HG03342 (cell line): ENCODE data around the gene CELF4.

Source experiments
- ATAC-seq: cut with Tn5 transposase; IDR thresholded peaks from one replicate; pipeline ENCODE4 v1.9.1; 2021; ENCODE audit warnings: mild to moderate bottlenecking, moderate library complexity; ENCODE audit not compliant: unreplicated experiment

The CELF4 gene

DNA sequence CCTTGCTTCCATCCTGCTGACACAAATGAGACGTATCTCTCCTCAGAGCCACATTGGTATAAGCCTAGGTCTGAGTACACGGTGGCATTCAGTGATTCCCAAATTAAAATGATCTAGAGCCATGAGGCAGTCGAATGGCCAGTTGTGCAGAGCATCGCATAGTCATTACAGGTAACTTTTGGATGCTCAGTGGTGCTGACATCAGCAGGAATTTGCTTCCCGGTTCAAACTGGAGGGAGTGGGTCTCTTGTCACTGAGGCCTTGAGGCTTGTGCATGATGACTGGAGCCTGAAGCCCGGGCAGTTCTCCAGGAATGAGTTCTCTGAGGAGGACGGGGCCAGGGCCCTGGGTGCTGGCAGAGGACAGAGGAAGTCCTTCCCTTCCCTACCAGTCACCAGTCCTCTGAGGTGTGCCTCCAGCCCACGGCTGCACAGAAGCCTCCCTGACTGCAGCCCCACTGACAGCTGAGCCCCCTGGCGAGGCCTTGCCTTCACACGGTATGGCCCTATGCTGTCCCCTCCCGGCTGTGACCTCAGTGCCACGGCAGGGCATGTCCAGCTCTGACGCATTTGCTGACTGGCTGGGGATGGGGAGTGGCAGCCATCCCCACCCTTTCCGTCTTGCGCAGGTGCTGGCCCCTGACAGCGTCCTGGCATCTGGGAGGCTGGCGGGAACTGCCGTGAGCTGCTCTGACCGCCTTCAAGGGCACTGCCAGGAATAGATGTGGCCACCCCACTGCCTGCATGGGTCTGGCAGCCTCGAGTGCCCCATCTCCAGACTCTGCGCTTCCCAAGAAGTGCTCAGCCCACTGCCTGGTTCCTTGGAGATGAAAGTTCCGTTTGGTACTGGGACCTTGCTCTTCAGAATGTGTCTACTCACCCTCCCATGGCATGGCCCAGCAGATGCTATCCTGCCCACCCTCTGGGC is 117.4 kb downstream of the CELF4 start:
- no peak for ATAC-seq

DNA sequence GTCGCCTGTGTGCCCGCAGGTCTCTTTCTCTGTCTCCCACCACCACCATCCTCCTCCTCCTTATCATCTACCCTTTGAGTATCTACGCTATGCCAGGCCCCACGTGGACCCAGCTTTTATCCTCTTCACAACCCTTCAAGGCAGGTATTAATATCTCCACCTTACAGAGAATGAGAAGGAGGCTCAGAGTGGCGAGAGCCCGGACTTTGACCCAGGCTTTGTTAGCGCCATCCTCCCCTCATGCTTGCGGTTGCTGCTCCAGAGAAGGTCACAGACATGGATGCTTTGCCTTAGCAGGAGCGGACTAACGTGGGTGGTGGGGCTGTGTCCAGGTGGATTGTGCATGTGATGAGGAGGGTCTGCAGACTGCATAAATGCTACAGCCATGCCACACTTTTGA is 119.8 kb downstream of the CELF4 start:
- ATAC-seq: no peak

DNA sequence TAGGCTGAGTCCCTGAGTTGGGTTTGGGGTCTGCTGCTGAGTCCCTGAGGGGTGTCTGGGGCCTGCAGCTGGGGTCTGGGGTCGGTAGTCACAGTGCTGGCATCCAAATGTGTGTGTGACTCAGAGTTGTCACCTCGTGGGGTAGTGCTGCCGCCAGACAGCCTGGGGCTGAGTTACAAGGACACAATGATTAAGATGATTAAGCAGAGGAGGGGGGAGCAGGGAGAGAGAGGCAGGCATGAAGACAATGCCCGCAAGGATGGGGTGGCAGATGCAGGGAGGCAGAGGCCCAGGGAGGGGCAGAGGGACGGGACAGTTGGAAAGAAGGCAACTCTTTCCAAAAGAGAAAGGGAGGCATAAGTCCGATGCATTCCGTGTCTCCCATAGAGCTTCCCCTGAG is 120.2 kb downstream of the CELF4 start:
- no peak for ATAC-seq

DNA sequence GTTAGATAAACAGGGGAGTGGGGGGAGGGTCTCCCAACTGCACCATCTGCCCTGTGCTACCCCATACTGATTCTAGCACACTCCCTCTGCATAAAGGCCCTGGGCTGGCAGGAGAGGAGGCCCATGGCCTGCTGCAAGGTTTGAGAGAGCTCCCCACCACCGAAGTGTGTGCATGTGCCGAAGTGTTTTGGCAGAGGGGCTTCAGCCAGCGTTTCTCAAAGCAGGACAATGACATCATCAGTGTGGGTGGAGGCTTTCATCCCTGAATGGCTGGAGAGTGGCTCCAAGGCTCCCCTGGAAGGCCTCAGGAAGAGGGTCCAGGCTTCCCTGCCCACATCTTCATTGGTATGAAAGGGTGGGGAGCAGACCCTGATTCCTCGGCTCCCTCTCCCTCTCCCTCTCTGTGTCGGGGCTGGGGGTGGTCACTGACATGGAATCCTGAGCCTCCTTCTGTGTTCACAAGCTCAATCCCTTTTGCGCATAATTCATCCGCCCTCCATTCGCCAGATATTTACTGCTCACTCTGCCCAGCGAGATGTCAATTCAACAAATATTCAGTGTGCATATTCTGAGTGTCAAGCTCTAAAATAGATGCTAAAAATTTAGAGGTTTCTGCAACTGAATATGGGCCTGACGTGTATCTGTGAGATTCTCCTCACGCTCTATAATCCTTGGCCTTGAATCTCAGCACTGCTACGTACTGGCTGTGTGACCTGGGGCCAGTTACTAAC is 122.1 kb downstream of the CELF4 start:
- ATAC-seq: no peak

DNA sequence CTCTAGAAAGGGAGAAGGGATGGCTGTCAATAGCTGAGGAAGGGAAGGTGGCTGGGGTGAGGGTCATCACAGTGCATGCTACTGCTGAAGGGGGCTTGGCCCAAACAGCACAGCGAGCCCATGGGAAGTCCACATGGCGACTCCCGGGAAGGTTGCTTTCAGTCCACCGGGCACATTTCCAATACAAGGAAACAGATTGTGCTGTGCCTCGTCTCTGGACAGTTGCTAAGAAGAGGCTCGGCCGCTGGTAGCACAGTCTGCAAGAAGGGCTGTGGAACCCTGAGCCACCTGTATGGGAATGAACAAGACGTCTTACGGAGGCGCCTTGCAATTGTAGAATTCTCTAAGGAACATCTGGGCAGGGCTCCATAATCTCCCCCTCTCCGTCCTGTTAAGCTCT is 123.1 kb downstream of the CELF4 start:
- no peak for ATAC-seq

DNA sequence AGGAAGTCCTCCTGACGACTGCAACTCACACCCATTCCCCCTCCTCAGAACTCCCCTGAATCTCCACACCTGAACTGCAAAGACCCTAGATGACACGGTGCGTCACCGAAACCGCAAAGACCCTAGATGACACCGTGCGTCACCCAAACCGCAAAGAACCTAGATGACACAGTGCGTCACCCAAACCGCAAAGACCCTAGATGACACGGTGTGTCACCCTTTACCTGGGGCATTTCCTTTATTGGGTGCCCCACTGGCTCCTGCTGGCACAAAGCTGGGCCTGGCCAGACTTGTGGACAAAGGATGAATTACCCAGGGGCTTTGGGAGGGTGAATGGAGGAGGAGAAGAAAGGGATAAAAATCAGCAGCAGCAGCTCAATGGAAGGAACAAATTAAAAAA is 123.8 kb downstream of the CELF4 start:
- no peak for ATAC-seq

DNA sequence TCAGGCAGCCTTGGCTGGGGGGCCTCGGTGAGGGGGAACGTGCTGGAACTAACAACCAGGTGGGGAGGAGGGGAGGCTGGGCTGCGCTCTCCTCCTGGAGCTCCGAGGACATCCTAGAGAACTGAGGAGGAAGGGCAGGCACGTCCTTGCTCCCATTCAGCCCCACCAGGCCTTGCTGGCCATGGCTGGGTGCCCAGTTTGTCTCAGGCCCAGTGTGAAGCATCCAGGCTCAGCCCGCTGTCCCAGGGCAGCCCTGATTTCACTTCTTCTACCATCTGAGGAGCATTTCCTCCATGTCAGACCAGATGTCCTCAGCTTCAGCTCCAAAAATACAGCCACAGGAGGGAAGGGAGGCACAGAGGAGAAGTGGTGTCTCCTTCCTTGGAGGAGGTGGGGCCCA is 125.4 kb downstream of the CELF4 start:
- ATAC-seq: no peak

DNA sequence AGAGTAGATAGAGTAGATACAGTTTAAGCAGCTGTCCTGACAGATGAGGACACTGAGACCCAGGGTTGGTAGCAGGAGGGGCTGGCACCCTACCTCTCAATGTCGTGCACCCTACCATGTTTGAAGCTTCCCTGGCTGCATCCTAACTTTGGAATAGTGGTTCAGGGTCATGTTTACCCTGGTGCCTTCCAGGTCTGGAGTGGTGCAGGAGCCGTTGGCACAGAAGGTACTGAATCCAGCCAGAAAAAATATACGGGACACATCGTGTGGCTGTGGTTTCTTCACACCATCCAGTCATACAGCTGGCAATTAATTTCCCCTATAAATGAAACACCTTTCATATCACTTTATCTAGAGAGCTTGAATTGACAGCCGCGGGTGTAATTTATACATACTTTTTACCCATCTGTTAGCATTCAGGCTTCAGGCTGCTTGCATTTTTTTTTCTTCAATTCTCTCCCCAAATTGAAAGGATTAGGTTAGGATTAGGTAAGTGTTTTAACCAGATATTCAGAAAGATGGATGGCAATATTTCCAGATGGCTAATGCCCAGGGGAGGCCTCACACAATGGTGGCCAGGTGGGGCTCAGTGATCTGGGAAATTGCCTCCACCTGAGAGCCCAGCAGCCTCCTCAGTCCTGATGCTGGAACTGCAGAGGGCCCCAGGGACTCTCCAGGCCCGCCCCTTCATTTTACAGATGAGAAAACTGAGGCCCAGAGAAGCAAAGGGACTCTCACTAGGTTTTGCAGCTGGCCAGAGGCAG is 127.0 kb downstream of the CELF4 start:
- no peak for ATAC-seq

DNA sequence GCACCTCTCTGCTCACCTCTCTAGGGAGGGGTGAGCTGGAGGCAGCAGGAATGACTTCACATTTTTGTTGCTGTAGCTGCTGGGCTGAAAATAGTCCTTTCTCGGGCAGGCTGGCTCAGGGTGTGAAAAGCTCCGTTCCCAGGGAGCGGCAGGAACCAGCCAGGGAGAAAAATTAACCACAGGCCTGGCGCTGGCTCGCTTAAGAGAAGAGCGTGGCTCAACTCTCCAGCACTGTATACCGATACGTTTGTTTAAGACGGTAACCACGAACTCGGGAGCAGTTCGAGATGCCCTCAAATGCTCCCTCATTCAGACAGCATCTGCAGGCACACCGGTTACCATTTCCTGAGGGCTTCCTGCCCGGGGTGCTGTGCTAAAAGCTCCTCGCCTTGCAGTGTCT is 129.6 kb downstream of the CELF4 start:
- no peak for ATAC-seq

DNA sequence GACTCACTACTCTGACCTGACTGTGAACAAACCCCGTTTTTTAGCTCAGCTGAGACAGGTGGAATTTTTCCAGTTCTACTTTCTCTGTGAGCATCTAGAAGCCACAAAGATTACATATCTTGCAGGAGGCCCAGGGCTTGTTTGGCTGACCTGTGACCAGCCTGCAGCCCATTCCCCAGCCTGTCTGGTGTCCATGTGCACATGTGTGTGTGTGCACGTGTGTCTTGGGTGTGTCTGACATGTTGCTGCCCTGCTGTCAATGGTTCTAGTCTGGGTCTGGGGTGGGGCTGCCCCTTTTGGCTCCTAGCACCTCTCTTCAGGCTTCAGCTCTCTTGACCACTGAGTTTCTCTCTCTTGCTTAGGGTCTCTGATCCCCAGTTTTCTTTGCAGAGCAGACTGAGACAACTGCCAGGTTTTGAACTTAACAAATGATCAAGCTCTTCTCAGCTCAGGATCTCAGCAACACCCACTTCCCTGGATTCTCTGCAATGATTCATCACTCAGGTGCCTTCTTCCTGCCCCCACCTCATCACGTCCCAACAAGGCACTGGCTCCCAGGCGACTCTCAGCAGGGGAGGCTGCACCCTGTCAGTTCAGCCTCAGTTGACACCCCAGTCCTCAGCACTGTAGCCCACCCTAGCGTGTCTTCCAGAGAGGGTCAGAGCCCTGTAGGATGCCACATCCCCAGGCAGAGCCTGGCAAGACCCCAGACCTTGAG is 130.3 kb downstream of the CELF4 start:
- no peak for ATAC-seq

DNA sequence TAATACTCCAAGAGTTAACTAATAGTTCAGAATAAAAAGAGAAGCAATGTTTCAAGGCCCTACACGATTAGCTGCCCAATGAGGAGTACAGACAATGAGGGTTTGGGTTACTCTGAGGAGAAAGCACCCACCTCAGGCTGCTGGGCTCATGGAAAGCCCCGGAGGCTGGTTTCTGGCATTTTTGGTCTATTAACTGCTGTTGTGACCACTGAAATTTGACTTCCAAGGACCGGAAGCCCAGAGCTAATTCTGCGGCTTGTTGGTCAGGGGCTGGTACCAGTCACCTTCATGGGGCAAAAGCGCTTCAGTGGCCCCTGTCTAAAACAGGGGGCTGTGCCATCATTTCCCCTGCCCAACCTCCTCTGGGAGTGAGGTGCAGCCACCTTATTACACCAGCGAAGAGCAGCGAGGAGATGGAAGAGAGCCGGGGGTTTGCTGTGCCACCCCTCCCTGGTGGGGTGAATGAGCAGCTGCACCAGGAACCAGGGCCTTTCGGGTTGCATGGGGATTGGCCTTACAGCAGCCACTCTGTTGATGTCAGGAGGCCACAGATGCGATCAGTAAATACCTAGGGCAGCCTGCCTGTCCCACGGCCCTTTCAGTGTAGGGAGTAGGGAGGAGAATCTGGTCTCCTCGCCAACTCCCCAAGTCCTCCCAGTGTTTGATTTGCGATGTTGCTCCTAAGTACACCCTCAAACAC is 131.3 kb downstream of the CELF4 start:
- ATAC-seq: no peak

DNA sequence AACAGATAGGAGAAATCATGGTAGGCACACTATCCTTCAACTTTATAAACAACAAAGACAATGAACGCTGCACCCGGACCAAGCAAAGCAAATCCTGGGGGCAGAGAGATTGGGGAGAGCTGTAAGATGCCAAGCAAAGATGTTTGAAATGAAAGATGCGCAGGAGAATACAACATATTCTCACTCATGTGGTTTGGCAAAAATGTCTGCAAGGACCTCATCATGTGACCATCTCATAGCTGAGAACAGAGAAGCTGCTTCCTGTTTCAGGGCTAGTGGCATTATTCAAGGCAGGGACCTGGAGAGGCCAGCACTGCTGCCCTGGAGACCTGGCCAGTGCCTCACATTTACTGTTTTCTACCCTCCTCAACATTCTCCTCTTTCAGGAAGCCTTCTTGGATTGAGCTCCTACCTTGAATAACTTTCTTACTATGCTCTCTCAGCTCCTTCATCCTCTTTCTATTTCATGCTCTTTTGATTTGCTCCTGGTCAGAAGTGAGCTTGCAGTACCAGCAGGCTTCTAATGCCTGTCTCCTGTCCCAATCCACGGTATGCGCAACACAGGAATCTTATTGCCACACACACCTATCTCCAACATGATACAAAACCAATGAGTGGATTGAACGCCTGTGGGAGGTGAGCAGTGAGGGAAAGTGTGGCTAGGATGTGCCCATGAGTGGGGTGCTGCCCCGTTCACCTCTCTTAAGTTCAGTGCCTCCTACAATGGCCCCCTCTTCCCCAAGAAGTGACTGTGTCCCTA is 133.0 kb downstream of the CELF4 start:
- ATAC-seq: no peak

DNA sequence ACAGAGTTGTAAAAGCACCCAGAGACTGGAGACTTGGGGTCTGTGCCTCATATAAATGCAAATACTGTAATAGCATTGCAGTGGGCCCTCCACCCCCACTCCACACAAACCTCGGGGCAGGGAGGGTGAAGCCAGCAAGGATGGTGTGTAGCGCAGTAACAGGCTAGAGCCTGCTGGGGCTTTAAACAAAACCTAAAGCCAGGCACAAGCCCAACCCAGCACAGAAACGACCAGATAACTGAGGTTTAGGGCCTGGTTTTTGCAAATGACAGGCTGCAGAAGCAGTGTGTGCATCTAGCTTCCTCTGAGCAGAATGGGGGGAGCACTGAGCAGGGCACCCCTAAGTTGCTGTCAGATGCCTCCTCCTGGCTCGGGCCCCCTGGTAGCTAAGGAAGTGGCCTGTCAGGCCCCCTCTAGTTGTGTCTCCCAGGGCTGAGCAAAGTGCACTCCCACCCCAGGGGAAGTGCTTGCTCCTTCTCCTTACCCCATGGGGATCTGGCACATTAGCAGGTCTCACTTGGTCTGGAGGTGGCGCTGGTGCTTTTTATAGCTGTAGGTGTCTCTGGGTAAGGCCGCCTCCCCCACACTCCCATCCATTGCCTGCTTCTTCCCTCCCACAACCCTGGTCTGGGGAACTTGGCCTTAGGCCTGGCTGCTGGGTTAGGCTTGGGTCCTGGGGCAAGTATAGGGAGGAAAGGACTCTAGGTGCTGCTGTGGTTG is 135.1 kb downstream of the CELF4 start:
- ATAC-seq: no peak

DNA sequence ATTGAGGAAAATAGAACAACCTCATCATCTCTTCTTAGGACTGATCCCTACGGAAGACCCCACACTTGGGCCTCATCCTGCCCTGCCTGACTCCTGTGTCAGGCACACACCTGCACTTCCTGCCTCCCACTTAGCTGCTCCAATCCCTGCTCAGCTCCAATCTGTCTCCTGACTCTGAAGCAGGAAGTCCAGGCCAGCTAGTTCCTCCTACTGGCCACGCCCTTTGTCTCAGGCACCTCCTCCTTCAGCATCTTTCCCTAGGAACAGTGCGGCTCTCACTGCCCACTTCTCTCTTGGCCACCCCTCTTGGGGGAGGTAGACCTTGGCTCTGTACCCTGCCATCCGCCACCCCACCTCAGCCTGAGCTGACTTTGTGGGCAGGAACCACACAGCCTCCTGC is 135.8 kb downstream of the CELF4 start:
- no peak for ATAC-seq

DNA sequence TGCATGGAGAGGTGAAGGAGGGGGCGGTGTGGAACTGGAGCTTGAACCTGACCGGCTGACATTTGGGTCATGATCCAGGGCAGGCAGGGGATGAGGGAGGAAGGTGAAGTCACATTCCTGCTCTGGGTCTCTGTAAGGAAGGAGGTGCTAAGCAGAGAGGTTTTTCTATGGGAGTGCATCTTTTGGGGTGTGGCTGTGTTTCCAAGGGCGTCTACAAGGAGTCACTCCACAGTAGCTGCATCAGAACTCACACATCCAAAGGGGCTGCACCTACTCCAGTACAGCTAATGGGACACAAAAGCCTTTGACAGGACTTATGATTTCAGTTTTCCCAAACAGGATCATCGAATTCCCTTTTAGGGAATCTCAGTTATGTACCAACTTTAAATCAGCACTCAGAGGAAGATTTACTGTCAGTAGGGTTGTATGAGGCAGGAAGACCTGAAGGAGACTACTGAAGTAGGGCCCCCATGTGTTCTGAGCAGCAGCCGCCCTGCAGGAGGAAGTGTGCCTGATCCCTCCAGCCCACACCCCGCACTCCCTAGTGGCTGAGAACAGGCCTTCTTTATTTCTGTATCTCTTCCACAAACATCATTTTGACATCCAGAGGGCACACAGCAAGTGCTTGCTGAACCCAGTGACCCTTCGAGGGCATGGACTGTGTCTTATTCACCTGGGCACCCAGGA is 137.2 kb downstream of the CELF4 start:
- ATAC-seq: no peak

DNA sequence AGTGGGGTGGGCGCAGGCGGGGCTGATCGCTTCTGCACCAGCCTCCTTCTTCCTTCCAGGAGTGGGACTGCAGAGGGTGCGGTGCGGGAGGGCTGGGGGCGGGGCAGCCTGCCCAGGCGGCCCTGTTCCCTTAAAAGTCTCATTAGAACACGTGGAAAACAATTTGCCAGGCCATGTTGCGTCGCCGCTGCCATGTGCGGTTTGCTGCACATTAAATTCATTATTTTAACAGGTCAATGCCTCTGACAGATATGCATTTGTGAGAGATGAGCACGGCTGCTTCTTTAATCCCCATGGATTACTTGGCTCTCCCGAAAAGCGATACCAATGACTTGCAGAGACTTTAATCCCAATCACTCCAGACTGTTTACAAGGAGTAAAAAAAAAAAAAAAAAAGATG is 139.0 kb downstream of the CELF4 start:
- ATAC-seq: no peak

DNA sequence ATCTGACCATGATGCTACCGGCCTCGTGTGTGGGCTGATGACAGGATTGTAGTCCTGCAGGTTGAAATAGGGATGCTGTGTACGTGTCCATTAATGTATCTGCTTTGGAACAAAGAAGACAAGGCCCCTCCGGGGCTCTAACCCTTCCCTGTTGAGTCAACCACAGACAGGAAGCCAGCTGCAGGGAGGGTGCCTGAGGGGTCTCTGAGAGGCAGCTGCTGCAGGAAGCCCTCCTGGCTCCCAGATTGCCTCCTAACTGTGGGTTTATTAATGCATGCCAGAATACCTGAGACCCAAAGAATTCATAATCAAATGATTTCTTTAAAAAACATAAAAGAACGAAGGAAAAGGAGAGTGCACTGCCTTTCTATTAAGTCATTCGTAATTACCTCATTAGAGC is 140.4 kb downstream of the CELF4 start:
- ATAC-seq: no peak

DNA sequence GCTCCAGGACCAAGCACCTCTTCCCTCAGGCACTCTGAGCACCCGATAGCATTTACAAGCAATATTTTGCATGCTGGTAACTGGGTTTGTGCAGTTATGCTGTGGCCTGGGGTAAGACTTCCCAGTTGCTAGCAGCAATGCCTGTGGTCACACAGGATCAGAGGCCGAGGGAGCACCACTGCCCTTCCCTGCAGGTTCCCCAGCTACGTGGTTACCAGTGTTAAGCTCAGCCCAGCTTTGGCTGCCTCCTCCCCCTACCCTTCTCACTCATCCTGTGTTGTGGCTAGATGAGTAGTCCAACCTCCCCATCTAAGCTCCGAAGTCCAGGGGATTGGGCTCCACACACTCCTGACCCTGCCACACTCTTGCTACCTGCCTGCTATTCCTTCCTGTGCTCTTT is 141.1 kb downstream of the CELF4 start:
- no peak for ATAC-seq
